ENCODE measurements around the gene HK3.

The HK3 gene

GRCh38 chr5:176848651-176849050 lies 50.5 kb downstream of the HK3 start:
- Mint-ChIP-seq H3K9me3 (no peaks in the 10 kb centered on the region), H3K4me1 (no peaks in the 10 kb centered on the region), H3K27me3 (peaks cover 34 to 64% of the 10 kb centered on the region in 2 donors), H3K36me3 (no peaks in the 10 kb centered on the region), H3K4me3 (no peak overlapping the region), H3K27ac (no peak overlapping the region)
- DNase-seq: no peak
- no peak for ATAC-seq (replicated peaks)

GRCh38 chr5:176847726-176848290 lies 51.3 kb downstream of the HK3 start:
- no peaks in the 10 kb centered on the region for H3K9me3 Mint-ChIP-seq
- H3K4me3 Mint-ChIP-seq: no peak overlapping the region
- H3K27ac Mint-ChIP-seq: no peak overlapping the region
- DNase-seq (no peak), ATAC-seq (replicated peaks) (no peak)
- H3K4me1 Mint-ChIP-seq: no peaks in the 10 kb centered on the region
- H3K36me3 Mint-ChIP-seq: no peaks in the 10 kb centered on the region
- peaks cover 28 to 64% of the 10 kb centered on the region in 2 donors for H3K27me3 Mint-ChIP-seq

DNA sequence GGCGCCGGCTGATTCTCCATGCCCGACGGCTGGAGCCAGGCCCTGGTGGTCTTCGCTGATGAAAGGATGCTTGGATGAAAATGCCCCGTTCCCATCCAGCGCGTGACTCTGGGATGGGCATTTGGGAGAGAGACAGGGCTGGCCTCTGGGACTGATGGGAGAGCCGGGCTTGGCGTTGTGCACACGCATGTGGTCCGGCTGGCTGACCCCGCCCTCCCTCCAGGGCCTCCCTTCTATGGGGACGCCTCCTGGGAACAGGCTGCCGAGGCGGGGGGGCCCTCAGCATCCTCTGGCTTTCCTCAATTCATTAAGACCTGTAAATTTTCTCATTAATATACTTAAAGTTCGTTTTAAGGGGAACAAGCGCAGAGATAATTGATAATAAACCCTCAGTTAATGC lies 52.0 kb downstream of the HK3 start:
- H3K27ac Mint-ChIP-seq: no peak overlapping the region
- H3K36me3 Mint-ChIP-seq: no peaks in the 10 kb centered on the region
- no peaks in the 10 kb centered on the region for H3K9me3 Mint-ChIP-seq
- H3K4me3 Mint-ChIP-seq: no peak overlapping the region
- no peaks in the 10 kb centered on the region for H3K4me1 Mint-ChIP-seq
- no peak for ATAC-seq (replicated peaks)
- peaks cover 30 to 64% of the 10 kb centered on the region in 2 donors for H3K27me3 Mint-ChIP-seq
- DNase-seq: no peak

DNA sequence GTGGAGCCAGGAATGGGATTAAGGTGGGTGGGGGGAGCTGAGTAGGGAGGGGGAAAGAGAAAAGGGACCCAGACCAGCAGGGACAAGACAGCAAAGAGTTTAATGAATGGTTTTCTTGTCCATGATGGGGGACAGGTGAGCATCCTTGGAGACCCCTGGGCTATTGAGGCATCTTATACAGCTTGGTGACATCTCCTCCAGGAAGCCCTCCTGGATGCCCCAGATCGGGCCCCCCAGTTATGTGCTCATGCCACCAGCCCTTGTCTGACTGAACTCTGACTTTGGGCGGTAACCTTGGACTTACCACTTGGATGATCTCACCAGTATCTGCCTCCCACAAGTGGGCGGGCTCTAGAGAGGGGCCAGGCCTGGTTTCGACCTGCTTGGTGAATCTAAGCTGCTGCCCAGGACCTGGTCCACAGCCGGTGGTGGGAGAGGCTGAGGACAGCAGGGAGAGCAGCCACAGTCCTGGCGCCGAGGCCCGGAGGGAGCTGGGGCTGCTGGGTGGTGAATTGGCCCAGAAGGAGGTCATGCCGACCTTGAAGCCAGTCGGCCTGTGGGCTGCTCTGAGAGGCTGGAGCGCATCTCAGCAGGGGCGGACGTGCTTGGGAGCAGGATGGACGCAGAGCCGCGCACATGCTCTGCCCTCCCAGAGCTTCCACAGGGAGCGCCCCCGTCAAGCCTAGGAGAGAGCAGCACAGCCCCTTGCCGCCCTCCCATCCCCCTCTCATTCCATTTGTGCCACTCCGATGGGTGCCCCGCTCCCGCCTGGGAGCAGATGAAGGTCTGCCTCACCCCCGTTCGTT lies 52.6 kb downstream of the HK3 start:
- no peak overlapping the region for H3K27ac Mint-ChIP-seq
- H3K27me3 Mint-ChIP-seq: peaks cover 30 to 66% of the 10 kb centered on the region in 2 donors
- no peaks in the 10 kb centered on the region for H3K36me3 Mint-ChIP-seq

DNA sequence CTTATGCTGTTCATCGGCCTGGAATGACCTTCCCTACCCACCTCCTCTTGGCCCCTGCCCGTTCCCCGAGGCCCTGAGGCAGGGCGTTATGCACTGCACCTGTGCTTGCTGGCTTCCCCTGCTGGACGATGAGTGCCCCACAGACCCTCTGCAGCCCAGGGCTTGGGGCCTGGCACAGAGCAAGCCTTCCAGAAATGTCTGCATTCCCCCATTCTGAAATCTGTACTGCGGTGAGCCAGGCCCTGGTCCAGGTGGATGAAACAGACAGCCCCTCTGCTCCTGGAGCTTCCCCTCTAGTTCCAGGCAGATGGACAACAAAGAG lies 53.8 kb downstream of the HK3 start:
- no peak for ATAC-seq (replicated peaks)
- no peaks in the 10 kb centered on the region for H3K4me1 Mint-ChIP-seq
- DNase-seq: no peak
- H3K27me3 Mint-ChIP-seq: peaks cover 34 to 76% of the 10 kb centered on the region in 2 donors
- no peak overlapping the region for H3K27ac Mint-ChIP-seq
- no peaks in the 10 kb centered on the region for H3K36me3 Mint-ChIP-seq
- no peaks in the 10 kb centered on the region for H3K9me3 Mint-ChIP-seq
- no peak overlapping the region for H3K4me3 Mint-ChIP-seq

More for the DNA sequence above, 52.6 kb downstream of the HK3 start:
- Mint-ChIP-seq H3K4me1 (no peaks in the 10 kb centered on the region), H3K4me3 (no peak overlapping the region), H3K9me3 (no peaks in the 10 kb centered on the region)
- DNase-seq (no peak), ATAC-seq (replicated peaks) (peak in 1 of 2 donors; percentile 47)

DNA sequence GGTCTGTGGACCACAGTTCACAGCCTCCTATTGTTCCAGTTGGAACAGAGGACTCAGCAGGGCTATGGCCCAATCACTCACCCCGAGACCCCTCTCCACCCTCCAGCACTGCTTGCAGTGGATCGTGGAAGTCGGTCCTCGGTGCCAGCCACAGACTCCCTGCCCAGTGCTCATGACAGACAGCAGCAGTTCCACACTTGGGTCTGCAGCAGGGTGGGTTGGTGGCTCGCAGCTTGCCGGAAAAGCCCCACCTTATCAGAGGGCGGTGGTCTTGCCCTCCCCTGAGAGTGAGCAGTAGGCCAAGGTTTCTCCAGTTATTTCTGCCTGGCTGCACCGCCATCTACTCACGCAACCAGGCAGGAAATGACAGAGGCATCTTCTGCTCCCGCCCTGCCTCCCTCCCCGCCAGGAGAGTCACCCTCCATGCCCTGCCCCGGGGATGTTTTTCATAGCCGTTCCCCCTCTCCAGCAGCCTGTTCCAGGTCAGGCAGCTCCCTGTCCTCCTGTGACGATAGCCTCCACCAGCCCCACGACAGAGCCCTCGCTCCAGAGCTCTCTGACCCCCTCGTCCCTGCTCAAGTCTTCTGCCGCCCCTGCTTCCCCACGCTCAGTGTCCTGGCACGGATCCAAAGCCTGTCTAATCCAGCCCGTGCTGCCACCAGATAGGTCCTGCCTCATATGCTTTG lies 54.3 kb downstream of the HK3 start:
- Mint-ChIP-seq H3K4me1 (no peaks in the 10 kb centered on the region), H3K36me3 (no peaks in the 10 kb centered on the region), H3K27ac (no peak overlapping the region), H3K27me3 (peaks cover 34 to 76% of the 10 kb centered on the region in 2 donors), H3K9me3 (no peaks in the 10 kb centered on the region), H3K4me3 (no peak overlapping the region)
- ATAC-seq (replicated peaks): no peak
- DNase-seq: no peak

DNA sequence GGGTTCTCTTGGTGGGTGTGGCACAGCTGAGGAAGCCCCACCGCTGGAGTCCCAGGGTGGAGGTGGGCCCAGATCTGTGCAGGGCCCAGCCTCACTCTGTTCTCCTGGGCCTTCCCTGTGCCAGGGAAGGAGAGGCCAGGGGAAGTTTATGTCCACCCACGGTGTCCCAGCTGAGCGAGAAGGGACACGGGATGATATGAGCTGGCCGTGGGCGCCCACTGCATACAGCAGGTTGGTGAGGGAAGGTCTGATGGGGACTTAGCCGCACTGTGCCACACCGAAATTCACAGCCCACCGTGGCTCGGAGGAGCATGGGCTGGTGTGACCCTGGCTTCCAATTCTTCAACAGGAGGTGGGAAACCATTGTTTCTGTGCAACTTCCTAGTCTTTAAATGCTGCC lies 54.9 kb downstream of the HK3 start:
- no peaks in the 10 kb centered on the region for H3K9me3 Mint-ChIP-seq
- H3K27ac Mint-ChIP-seq: no peak overlapping the region
- H3K36me3 Mint-ChIP-seq: no peaks in the 10 kb centered on the region
- H3K27me3 Mint-ChIP-seq: peaks cover 33 to 76% of the 10 kb centered on the region in 2 donors
- no peak overlapping the region for H3K4me3 Mint-ChIP-seq
- DNase-seq (no peak), ATAC-seq (replicated peaks) (no peak)
- no peaks in the 10 kb centered on the region for H3K4me1 Mint-ChIP-seq

GRCh38 chr5:176843673-176844072 lies 55.5 kb downstream of the HK3 start:
- peaks cover 30 to 82% of the 10 kb centered on the region in 2 donors for H3K27me3 Mint-ChIP-seq
- H3K27ac Mint-ChIP-seq: no peak overlapping the region
- ATAC-seq (replicated peaks) (no peak), DNase-seq (no peak)
- no peaks in the 10 kb centered on the region for H3K9me3 Mint-ChIP-seq
- no peaks in the 10 kb centered on the region for H3K4me1 Mint-ChIP-seq
- no peaks in the 10 kb centered on the region for H3K36me3 Mint-ChIP-seq
- H3K4me3 Mint-ChIP-seq: no peak overlapping the region

DNA sequence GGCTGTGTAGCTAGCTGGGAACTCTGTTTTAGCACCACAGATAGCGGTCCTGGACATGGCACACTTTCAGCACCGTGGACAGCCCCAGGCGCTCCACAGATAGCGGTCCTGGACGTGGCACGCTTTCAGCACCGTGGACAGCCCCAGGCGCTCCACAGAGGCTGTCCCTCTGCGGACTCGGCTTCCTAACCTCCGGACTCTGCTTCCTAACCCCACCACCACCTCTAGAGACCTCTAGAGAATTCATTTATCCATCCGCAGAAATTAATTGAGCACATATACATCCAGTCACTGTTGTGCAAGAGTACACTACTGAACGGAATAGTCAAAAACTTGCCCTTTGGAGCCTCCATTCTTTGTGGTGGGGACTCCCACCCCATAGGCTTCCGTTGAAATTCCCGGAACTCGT lies 61.4 kb downstream of the HK3 start:
- DNase-seq (peak; percentile 43), ATAC-seq (replicated peaks) (peak; percentile 75 to 83)
- Mint-ChIP-seq H3K27ac (no peak overlapping the region), H3K4me3 (no peak overlapping the region), H3K36me3 (peaks cover 0 to 3% of the 10 kb centered on the region in 2 donors), H3K9me3 (no peaks in the 10 kb centered on the region), H3K4me1 (no peaks in the 10 kb centered on the region), H3K27me3 (peaks cover 47 to 81% of the 10 kb centered on the region in 2 donors)

DNA sequence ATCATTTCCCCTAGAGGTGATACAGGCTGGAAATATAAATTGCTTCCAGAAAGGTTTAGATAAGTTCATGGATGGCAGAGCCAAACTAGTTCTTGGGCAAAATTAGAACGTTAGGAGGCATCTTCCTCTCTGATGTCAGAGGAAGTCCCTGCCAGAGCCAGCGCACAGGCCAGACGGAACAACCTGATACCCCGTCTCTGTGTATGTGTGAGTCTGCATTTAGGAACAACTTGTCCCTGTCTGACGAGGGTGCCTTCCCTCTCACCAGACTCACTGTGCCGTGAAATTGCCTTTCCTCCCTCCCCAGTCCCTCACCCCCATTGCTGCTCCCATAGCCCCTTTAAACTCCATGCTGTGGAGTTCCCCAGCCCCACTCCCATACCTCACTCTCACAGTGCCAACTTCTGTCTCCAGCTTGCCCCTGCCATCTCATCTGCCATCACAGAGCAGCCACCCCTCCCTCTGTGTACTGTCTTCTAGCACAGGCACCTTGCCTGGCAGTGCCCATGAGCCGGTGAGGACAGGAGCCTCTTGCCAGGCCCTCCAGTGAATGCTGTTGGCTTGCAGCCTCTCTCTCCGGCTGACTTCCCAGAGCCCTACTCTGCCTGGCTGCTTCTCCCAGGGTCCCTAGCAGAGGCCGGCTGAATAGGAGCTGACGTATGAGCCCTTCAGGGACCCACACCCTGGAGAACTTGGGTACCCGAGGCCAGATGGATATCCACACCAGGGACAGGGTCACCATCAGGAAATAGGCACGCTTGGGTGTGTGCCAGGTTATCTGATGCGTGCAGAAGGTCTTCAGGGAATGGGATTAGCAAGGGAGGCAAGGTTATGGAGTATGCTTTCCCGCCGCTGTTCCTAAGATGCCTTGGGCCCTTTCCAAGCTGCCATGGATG lies 62.1 kb downstream of the HK3 start:
- Mint-ChIP-seq H3K27ac (no peak overlapping the region), H3K9me3 (no peaks in the 10 kb centered on the region), H3K4me3 (no peak overlapping the region), H3K36me3 (peaks cover 0 to 3% of the 10 kb centered on the region in 2 donors), H3K4me1 (peaks cover 0 to under 1% of the 10 kb centered on the region in 2 donors), H3K27me3 (peaks cover 50 to 79% of the 10 kb centered on the region in 2 donors)
- DNase-seq (no peak), ATAC-seq (replicated peaks) (no peak)

- ATAC-seq (replicated peaks): no peak
- no peak overlapping the region for H3K27ac Mint-ChIP-seq
- H3K4me1 Mint-ChIP-seq: peaks cover 0 to 9% of the 10 kb centered on the region in 2 donors
- H3K4me3 Mint-ChIP-seq: no peak overlapping the region
- H3K9me3 Mint-ChIP-seq: no peaks in the 10 kb centered on the region
- DNase-seq: no peak
- H3K36me3 Mint-ChIP-seq: peaks cover 0 to 3% of the 10 kb centered on the region in 2 donors
- H3K27me3 Mint-ChIP-seq: peaks cover 56 to 68% of the 10 kb centered on the region in 2 donors
These were observed 63.2 kb downstream of the HK3 start for GRCh38 chr5:176835918-176836317.

- Mint-ChIP-seq H3K4me1 (peaks cover 3 to 9% of the 10 kb centered on the region in 2 donors), H3K36me3 (peaks cover 0 to 3% of the 10 kb centered on the region in 2 donors), H3K4me3 (no peak overlapping the region), H3K9me3 (peaks cover 4 to 5% of the 10 kb centered on the region in 2 donors), H3K27ac (no peak overlapping the region), H3K27me3 (peaks cover 48 to 50% of the 10 kb centered on the region in 2 donors)
- no peak for ATAC-seq (replicated peaks)
- DNase-seq: no peak
These were observed 65.9 kb downstream of the HK3 start for GRCh38 chr5:176833286-176833685.

GRCh38 chr5:176832162-176832561 lies 67.0 kb downstream of the HK3 start:
- Mint-ChIP-seq H3K27me3 (peaks cover 46 to 49% of the 10 kb centered on the region in 2 donors), H3K4me3 (no peak overlapping the region), H3K36me3 (peaks cover 0 to 3% of the 10 kb centered on the region in 2 donors), H3K27ac (no peak overlapping the region), H3K9me3 (peaks cover 4 to 5% of the 10 kb centered on the region in 2 donors), H3K4me1 (peaks cover 3 to 9% of the 10 kb centered on the region in 2 donors)
- ATAC-seq (replicated peaks) (no peak), DNase-seq (no peak)

- ATAC-seq (replicated peaks) (no peak), DNase-seq (no peak)
- Mint-ChIP-seq H3K27me3 (peaks cover 39 to 44% of the 10 kb centered on the region in 2 donors), H3K36me3 (peaks cover 0 to 3% of the 10 kb centered on the region in 2 donors), H3K4me1 (peaks cover 3 to 9% of the 10 kb centered on the region in 2 donors), H3K27ac (no peak overlapping the region), H3K4me3 (no peak overlapping the region), H3K9me3 (peaks cover 4 to 5% of the 10 kb centered on the region in 2 donors)
These were observed 67.7 kb downstream of the HK3 start for GRCh38 chr5:176831425-176831824.
